HCT116 (cell line): ENCODE measurements around the gene SPTSSA. TPM values are rescaled to one million over a fixed set of nuclear protein-coding genes. Genes with fewer than 3 reads are reported as not detected.

Experiments
- ATAC-seq: fragments of 200-7000 bp; cut with Tn5 transposase; 2 replicates; pipeline ENCODE4 v1.9.1; 2020; ENCODE audit warnings: mild to moderate bottlenecking, moderate library complexity
- BruUV-seq: library from RNA; stranded (reverse); fragments of 400-500 nt; replicated peaks from 2 replicates; lab custom pipeline; 2021; lab: Mats Ljungman, UMichigan
- CTCF ChIA-PET: fragments of 300-600 bp; sonication (Branson Sonifier 250); formaldehyde crosslinking; loops from one replicate; lab custom pipeline; 2021; ENCODE audit warnings: antibody characterized with exemption; lab: Charles Lee
- POLR2A ChIA-PET: fragments of 300-600, 350-600 bp; sonication (Branson Sonifier 250); formaldehyde crosslinking; loops from one replicate; lab custom pipeline; 2021; ENCODE audit warnings: antibody characterized with exemption; lab: Charles Lee
- RAD21 ChIA-PET, 2 experiments: fragments of 300-600 bp; sonication (Branson Sonifier 250); formaldehyde crosslinking; loops; one replicate each; lab custom pipeline; 2023; ENCODE audit warnings: low total read pairs in 2 of 2; ENCODE audit not compliant: uncharacterized antibody in 2 of 2, unreplicated experiment in 2 of 2, low non-redundant PET in 1 of 2; lab: Charles Lee
- DNase-seq: peaks from one replicate; pipeline ENCODE4 v3.0.0-alpha.2; 2010; ENCODE audit warnings: low read depth, low spot score
- H2AFZ ChIP-seq: fragments of 200-600 bp; shearing (Covaris generic), sonication (generic); 2 replicates; pipeline ENCODE4 v1.6.1; 2017; ENCODE audit warnings: low read depth, mixed run types, mixed read lengths, antibody characterized with exemption, low read length; ENCODE audit not compliant: poor library complexity, severe bottlenecking
- H3K27ac ChIP-seq: 2 replicates; pipeline ENCODE4 v1.5.1; 2012; ENCODE audit warnings: low read depth, low read length
- H3K27me3 ChIP-seq: fragments of 200-600 bp; sonication (generic); 2 replicates; pipeline ENCODE4 v1.6.1; 2016; ENCODE audit warnings: mixed run types, low read length, mixed read lengths; ENCODE audit not compliant: insufficient read depth
- H3K36me3 ChIP-seq, 2 experiments: fragments of 200-500 bp in 1 of 2; fragments of 200-600 bp in 1 of 2; sonication (Bioruptor generic) in 1 of 2; sonication (generic) in 1 of 2; 2 replicates each; pipeline versions ENCODE4 v1.5.1 to v1.6.1; 2014 to 2016; ENCODE audit warnings: low read length in 2 of 2, inconsistent platforms in 1 of 2, mixed read lengths in 1 of 2, mixed run types in 1 of 2; ENCODE audit not compliant: insufficient read depth in 2 of 2, control insufficient read depth in 1 of 2
- H3K4me1 ChIP-seq, 2 experiments: fragments of 200-600 bp in 1 of 2; sonication (generic) in 1 of 2; 2 replicates each; pipeline versions ENCODE4 v1.5.1 to v1.6.1; 2012 to 2017; ENCODE audit warnings: low read length in 2 of 2, inconsistent platforms in 1 of 2, mild to moderate bottlenecking in 1 of 2, mixed read lengths in 1 of 2, mixed run types in 1 of 2, moderate library complexity in 1 of 2; ENCODE audit not compliant: insufficient read depth in 2 of 2, control insufficient read depth in 1 of 2
- H3K4me2 ChIP-seq: fragments of 200-600 bp; sonication (generic); 2 replicates; pipeline ENCODE4 v1.6.1; 2017; ENCODE audit warnings: mixed run types, low read length, mixed read lengths
- H3K4me3 ChIP-seq, 2 experiments: fragments of 200-600 bp in 1 of 2; sonication (generic) in 1 of 2; replicated peaks in 1 of 2; 2 replicates each; pipeline ENCODE4 v1.5.1; 2011 to 2016; ENCODE audit warnings: low read length in 2 of 2, control low read depth in 1 of 2, low read depth in 1 of 2, mild to moderate bottlenecking in 1 of 2, mixed read lengths in 1 of 2, mixed run types in 1 of 2
- H3K79me2 ChIP-seq: fragments of 200-600 bp; sonication (generic); 2 replicates; pipeline ENCODE4 v1.6.1; 2017; ENCODE audit warnings: mild to moderate bottlenecking, mixed run types, low read length, moderate library complexity, mixed read lengths; ENCODE audit not compliant: insufficient read depth
- H3K9ac ChIP-seq: fragments of 200-600 bp; sonication (generic); 2 replicates; pipeline ENCODE4 v1.6.1; 2016; ENCODE audit warnings: low read length, mixed read lengths
- H3K9me2 ChIP-seq: fragments of 200-600 bp; sonication (generic), shearing (Covaris generic); 2 replicates; pipeline ENCODE4 v1.6.1; 2017; ENCODE audit warnings: mixed run types, mild to moderate bottlenecking, moderate library complexity; ENCODE audit not compliant: insufficient read depth
- H3K9me3 ChIP-seq, 2 experiments: fragments of 200-500 bp in 1 of 2; fragments of 200-600 bp in 1 of 2; sonication (Bioruptor generic) in 1 of 2; sonication (generic) in 1 of 2; 2 replicates each; pipeline ENCODE4 v1.6.1; 2014 to 2017; ENCODE audit warnings: low read length in 2 of 2, mixed read lengths in 2 of 2, inconsistent platforms in 1 of 2, low read depth in 1 of 2, mild to moderate bottlenecking in 1 of 2, mixed run types in 1 of 2, moderate library complexity in 1 of 2; ENCODE audit not compliant: control insufficient read depth in 1 of 2, insufficient read depth in 1 of 2
- H4K20me1 ChIP-seq: fragments of 200-600 bp; sonication (generic), shearing (Covaris generic); 2 replicates; pipeline ENCODE4 v1.6.1; 2017; ENCODE audit warnings: mixed run types, mild to moderate bottlenecking, moderate library complexity; ENCODE audit not compliant: insufficient read depth
- ATF3 ChIP-seq: IDR thresholded peaks from 2 replicates; pipeline ENCODE4 v1.6.1; 2012
- CBX3 ChIP-seq: IDR thresholded peaks from 2 replicates; pipeline ENCODE4 v1.6.1; 2012; ENCODE audit warnings: low read depth
- CEBPB ChIP-seq: IDR thresholded peaks from 2 replicates; pipeline ENCODE4 v1.6.1; 2012; ENCODE audit warnings: low read depth
- CTCF ChIP-seq, 3 experiments: fragments of 200-600 bp in 1 of 3; sonication (generic) in 1 of 3; IDR thresholded peaks in 2 of 3; conservative IDR thresholded peaks in 1 of 3; 2 replicates each; pipeline ENCODE4 v1.5.1; 2012 to 2017; ENCODE audit warnings: low read depth in 2 of 3, low read length in 2 of 3, antibody characterized with exemption in 1 of 3, borderline replicate concordance in 1 of 3, control low read depth in 1 of 3, mild to moderate bottlenecking in 1 of 3, mixed read lengths in 1 of 3, mixed run types in 1 of 3, moderate library complexity in 1 of 3; ENCODE audit not compliant: insufficient read depth in 1 of 3
- EGR1 ChIP-seq: IDR thresholded peaks from 2 replicates; pipeline ENCODE4 v1.6.1; 2012; ENCODE audit warnings: low read depth
- ELF1 ChIP-seq: IDR thresholded peaks from 2 replicates; pipeline ENCODE4 v1.6.1; 2012; ENCODE audit warnings: low read depth, borderline replicate concordance
- EZH2 ChIP-seq: fragments of 200-600 bp; sonication (generic); IDR thresholded peaks from 2 replicates; pipeline ENCODE4 v1.6.1; 2017; ENCODE audit warnings: antibody characterized with exemption, mixed run types
- EZH2phosphoT487 ChIP-seq: fragments of 200-600 bp; IDR thresholded peaks from 2 replicates; pipeline ENCODE4 v1.6.1; 2018; ENCODE audit warnings: antibody characterized with exemption, borderline replicate concordance
- FOSL1 ChIP-seq: IDR thresholded peaks from 2 replicates; pipeline ENCODE4 v1.6.1; 2012; ENCODE audit warnings: low read depth
- POLR2A ChIP-seq: IDR thresholded peaks from 2 replicates; pipeline ENCODE4 v1.7.0; 2011; ENCODE audit warnings: borderline replicate concordance; ENCODE audit not compliant: insufficient read depth, insufficient read length; ENCODE audit errors: extremely low read depth
- POLR2AphosphoS5 ChIP-seq: IDR thresholded peaks from 2 replicates; pipeline ENCODE4 v1.6.1; 2011; ENCODE audit warnings: mild to moderate bottlenecking, low read depth, low read length, moderate library complexity
- REST ChIP-seq: IDR thresholded peaks from 2 replicates; pipeline ENCODE4 v1.6.1; 2012; ENCODE audit warnings: low read depth
- SIN3A ChIP-seq: IDR thresholded peaks from 2 replicates; pipeline ENCODE4 v1.6.1; 2012; ENCODE audit warnings: low read depth
- SP1 ChIP-seq: IDR thresholded peaks from 2 replicates; pipeline ENCODE4 v1.6.1; 2012; ENCODE audit warnings: low read depth
- SRF ChIP-seq: IDR thresholded peaks from 2 replicates; pipeline ENCODE4 v1.6.1; 2012; ENCODE audit warnings: low read depth
- YY1 ChIP-seq: IDR thresholded peaks from 2 replicates; pipeline ENCODE4 v1.6.1; 2011; ENCODE audit warnings: low read length, low read depth, moderate library complexity, mild to moderate bottlenecking; ENCODE audit not compliant: insufficient replicate concordance; ENCODE audit errors: extremely low read depth
- ZBTB33 ChIP-seq: IDR thresholded peaks from 2 replicates; pipeline ENCODE4 v1.6.1; 2011; ENCODE audit warnings: mild to moderate bottlenecking, low read length, moderate library complexity; ENCODE audit not compliant: insufficient replicate concordance; ENCODE audit errors: extremely low read depth
- ZFX ChIP-seq: fragments of 450-650 bp; IDR thresholded peaks from 2 replicates; pipeline ENCODE4 v1.6.1; 2017
- ZNF274 ChIP-seq: fragments of 200-500 bp; sonication (Bioruptor generic); IDR thresholded peaks from 2 replicates; pipeline ENCODE4 v1.6.1; 2014; ENCODE audit warnings: mild to moderate bottlenecking, low read depth, low read length, inconsistent platforms
- intact Hi-C: fragments of 100-400 bp; cut with micrococcal nuclease; formaldehyde crosslinking; loops from 2 replicates; pipeline ENCODE4 v1.10.0; 2022
- total RNA-seq: library from RNA; stranded (reverse); gene quantifications from one replicate; pipeline ENCODE4 v1.2.1, GENCODE V29; 2021; ENCODE audit not compliant: unreplicated experiment
- TF ChIP-seq, protein P1 (sequence below): IDR thresholded peaks from 2 replicates; pipeline ENCODE4 v1.6.1; 2012

Gene SPTSSA
- total RNA-seq, 1 experiment from 2014 or later = 17.0 TPM

DNA sequence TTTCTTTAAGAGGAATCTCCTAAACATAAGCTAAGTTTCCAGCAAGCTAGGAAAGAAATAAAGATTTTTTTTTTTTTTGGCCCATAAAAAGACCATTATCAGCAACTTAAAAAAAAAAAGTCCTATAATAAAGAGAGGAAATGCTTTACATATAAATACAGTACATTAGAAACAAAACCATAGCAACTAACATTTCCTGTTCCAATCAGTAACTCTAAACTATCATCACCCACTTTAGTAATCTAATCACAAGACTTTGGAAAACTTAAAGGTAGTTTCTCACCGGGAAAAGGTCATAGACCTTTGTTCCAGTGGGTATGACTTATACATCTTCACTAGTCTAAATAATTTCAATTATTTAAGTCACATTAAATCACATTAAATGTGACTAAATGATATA, 11.1 kb downstream of the SPTSSA start:
- TF ChIP-seq CTCF (IDR thresholded peaks at IDR 0.05 in 2 of 3, conservative IDR thresholded peaks at IDR 0.05 in 1 of 3; ENCODE audit: borderline replicate concordance in 1 of 3, insufficient read depth in 1 of 3, low read depth in 2 of 3, low read length in 2 of 3) = no peak
- TF ChIP-seq EZH2 = no peak
- TF ChIP-seq CBX3 = no peak
- TF ChIP-seq SIN3A = no peak
- TF ChIP-seq YY1 = no peak
- TF ChIP-seq ATF3 = no peak
- no peak for TF ChIP-seq POLR2A
- TF ChIP-seq ZNF274 = no peak
- no peak for TF ChIP-seq SP1
- TF ChIP-seq POLR2AphosphoS5 = no peak
- no peak for TF ChIP-seq SRF
- TF ChIP-seq CEBPB = no peak
- TF ChIP-seq ZFX = no peak
- no peak for TF ChIP-seq EGR1
- no peak for TF ChIP-seq FOSL1
- TF ChIP-seq, protein P1, sequence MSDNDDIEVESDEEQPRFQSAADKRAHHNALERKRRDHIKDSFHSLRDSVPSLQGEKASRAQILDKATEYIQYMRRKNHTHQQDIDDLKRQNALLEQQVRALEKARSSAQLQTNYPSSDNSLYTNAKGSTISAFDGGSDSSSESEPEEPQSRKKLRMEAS = no peak
- no peak for TF ChIP-seq ZBTB33
- TF ChIP-seq EZH2phosphoT487 = no peak
- no peak for TF ChIP-seq ELF1
- no peak for TF ChIP-seq REST
- H3K4me3 ChIP-seq = no peak overlapping the region
- H3K27me3 ChIP-seq = no peaks in the 10 kb centered on the region
- POLR2A ChIA-PET = interaction anchor here (1.6 kb wide), 1 partner anchor 11 kb away, joined by 5 read pairs; the partner anchor contains the start of gene SPTSSA
- H3K9me3 ChIP-seq = no peaks in the 10 kb centered on the region
- H3K4me1 ChIP-seq = no peaks in the 10 kb centered on the region
- no peak for ATAC-seq
- H3K9me2 ChIP-seq = no peaks in the 10 kb centered on the region
- CTCF ChIA-PET = no interaction called here
- DNase-seq = no peak
- BruUV-seq = no TSS peak
- H3K79me2 ChIP-seq = peaks cover 79% of the 10 kb centered on the region
- RAD21 ChIA-PET = no interaction called here
- no peak overlapping the region for H3K27ac ChIP-seq
- peaks cover 4 to 6% of the 10 kb centered on the region in 2 experiments for H3K36me3 ChIP-seq
- H2AFZ ChIP-seq = no peak overlapping the region
- no peak overlapping the region for H3K4me2 ChIP-seq
- H3K9ac ChIP-seq = no peak overlapping the region
- intact Hi-C loops = no loop called here
- no peaks in the 10 kb centered on the region for H4K20me1 ChIP-seq
